HCT116 (cell line): ENCODE measurements around the gene FOXP1. TPM values are rescaled to one million over a fixed set of nuclear protein-coding genes. Genes with fewer than 3 reads are reported as not detected.

ENCODE experiments used
- ATAC-seq: fragments of 200-7000 bp; cut with Tn5 transposase; 2 replicates; pipeline ENCODE4 v1.9.1; 2020; ENCODE audit warnings: mild to moderate bottlenecking, moderate library complexity
- BruUV-seq: library from RNA; stranded (reverse); fragments of 400-500 nt; replicated peaks from 2 replicates; lab custom pipeline; 2021; lab: Mats Ljungman, UMichigan
- CTCF ChIA-PET: fragments of 300-600 bp; sonication (Branson Sonifier 250); formaldehyde crosslinking; loops from one replicate; lab custom pipeline; 2021; ENCODE audit warnings: antibody characterized with exemption; lab: Charles Lee
- POLR2A ChIA-PET: fragments of 300-600, 350-600 bp; sonication (Branson Sonifier 250); formaldehyde crosslinking; loops from one replicate; lab custom pipeline; 2021; ENCODE audit warnings: antibody characterized with exemption; lab: Charles Lee
- RAD21 ChIA-PET, 2 experiments: fragments of 300-600 bp; sonication (Branson Sonifier 250); formaldehyde crosslinking; loops; one replicate each; lab custom pipeline; 2023; ENCODE audit warnings: low total read pairs in 2 of 2; ENCODE audit not compliant: uncharacterized antibody in 2 of 2, unreplicated experiment in 2 of 2, low non-redundant PET in 1 of 2; lab: Charles Lee
- DNase-seq: peaks from one replicate; pipeline ENCODE4 v3.0.0-alpha.2; 2010; ENCODE audit warnings: low read depth, low spot score
- H2AFZ ChIP-seq: fragments of 200-600 bp; shearing (Covaris generic), sonication (generic); 2 replicates; pipeline ENCODE4 v1.6.1; 2017; ENCODE audit warnings: low read depth, mixed run types, mixed read lengths, antibody characterized with exemption, low read length; ENCODE audit not compliant: poor library complexity, severe bottlenecking
- H3K27ac ChIP-seq: 2 replicates; pipeline ENCODE4 v1.5.1; 2012; ENCODE audit warnings: low read depth, low read length
- H3K27me3 ChIP-seq: fragments of 200-600 bp; sonication (generic); 2 replicates; pipeline ENCODE4 v1.6.1; 2016; ENCODE audit warnings: mixed run types, low read length, mixed read lengths; ENCODE audit not compliant: insufficient read depth
- H3K36me3 ChIP-seq, 2 experiments: fragments of 200-500 bp in 1 of 2; fragments of 200-600 bp in 1 of 2; sonication (Bioruptor generic) in 1 of 2; sonication (generic) in 1 of 2; 2 replicates each; pipeline versions ENCODE4 v1.5.1 to v1.6.1; 2014 to 2016; ENCODE audit warnings: low read length in 2 of 2, inconsistent platforms in 1 of 2, mixed read lengths in 1 of 2, mixed run types in 1 of 2; ENCODE audit not compliant: insufficient read depth in 2 of 2, control insufficient read depth in 1 of 2
- H3K4me1 ChIP-seq, 2 experiments: fragments of 200-600 bp in 1 of 2; sonication (generic) in 1 of 2; 2 replicates each; pipeline versions ENCODE4 v1.5.1 to v1.6.1; 2012 to 2017; ENCODE audit warnings: low read length in 2 of 2, inconsistent platforms in 1 of 2, mild to moderate bottlenecking in 1 of 2, mixed read lengths in 1 of 2, mixed run types in 1 of 2, moderate library complexity in 1 of 2; ENCODE audit not compliant: insufficient read depth in 2 of 2, control insufficient read depth in 1 of 2
- H3K4me2 ChIP-seq: fragments of 200-600 bp; sonication (generic); 2 replicates; pipeline ENCODE4 v1.6.1; 2017; ENCODE audit warnings: mixed run types, low read length, mixed read lengths
- H3K4me3 ChIP-seq, 2 experiments: fragments of 200-600 bp in 1 of 2; sonication (generic) in 1 of 2; replicated peaks in 1 of 2; 2 replicates each; pipeline ENCODE4 v1.5.1; 2011 to 2016; ENCODE audit warnings: low read length in 2 of 2, control low read depth in 1 of 2, low read depth in 1 of 2, mild to moderate bottlenecking in 1 of 2, mixed read lengths in 1 of 2, mixed run types in 1 of 2
- H3K79me2 ChIP-seq: fragments of 200-600 bp; sonication (generic); 2 replicates; pipeline ENCODE4 v1.6.1; 2017; ENCODE audit warnings: mild to moderate bottlenecking, mixed run types, low read length, moderate library complexity, mixed read lengths; ENCODE audit not compliant: insufficient read depth
- H3K9ac ChIP-seq: fragments of 200-600 bp; sonication (generic); 2 replicates; pipeline ENCODE4 v1.6.1; 2016; ENCODE audit warnings: low read length, mixed read lengths
- H3K9me2 ChIP-seq: fragments of 200-600 bp; sonication (generic), shearing (Covaris generic); 2 replicates; pipeline ENCODE4 v1.6.1; 2017; ENCODE audit warnings: mixed run types, mild to moderate bottlenecking, moderate library complexity; ENCODE audit not compliant: insufficient read depth
- H3K9me3 ChIP-seq, 2 experiments: fragments of 200-500 bp in 1 of 2; fragments of 200-600 bp in 1 of 2; sonication (Bioruptor generic) in 1 of 2; sonication (generic) in 1 of 2; 2 replicates each; pipeline ENCODE4 v1.6.1; 2014 to 2017; ENCODE audit warnings: low read length in 2 of 2, mixed read lengths in 2 of 2, inconsistent platforms in 1 of 2, low read depth in 1 of 2, mild to moderate bottlenecking in 1 of 2, mixed run types in 1 of 2, moderate library complexity in 1 of 2; ENCODE audit not compliant: control insufficient read depth in 1 of 2, insufficient read depth in 1 of 2
- H4K20me1 ChIP-seq: fragments of 200-600 bp; sonication (generic), shearing (Covaris generic); 2 replicates; pipeline ENCODE4 v1.6.1; 2017; ENCODE audit warnings: mixed run types, mild to moderate bottlenecking, moderate library complexity; ENCODE audit not compliant: insufficient read depth
- CBX3 ChIP-seq: IDR thresholded peaks from 2 replicates; pipeline ENCODE4 v1.6.1; 2012; ENCODE audit warnings: low read depth
- CEBPB ChIP-seq: IDR thresholded peaks from 2 replicates; pipeline ENCODE4 v1.6.1; 2012; ENCODE audit warnings: low read depth
- EGR1 ChIP-seq: IDR thresholded peaks from 2 replicates; pipeline ENCODE4 v1.6.1; 2012; ENCODE audit warnings: low read depth
- EZH2 ChIP-seq: fragments of 200-600 bp; sonication (generic); IDR thresholded peaks from 2 replicates; pipeline ENCODE4 v1.6.1; 2017; ENCODE audit warnings: antibody characterized with exemption, mixed run types
- EZH2phosphoT487 ChIP-seq: fragments of 200-600 bp; IDR thresholded peaks from 2 replicates; pipeline ENCODE4 v1.6.1; 2018; ENCODE audit warnings: antibody characterized with exemption, borderline replicate concordance
- FOSL1 ChIP-seq: IDR thresholded peaks from 2 replicates; pipeline ENCODE4 v1.6.1; 2012; ENCODE audit warnings: low read depth
- JUND ChIP-seq: IDR thresholded peaks from 2 replicates; pipeline ENCODE4 v1.6.1; 2012
- SIN3A ChIP-seq: IDR thresholded peaks from 2 replicates; pipeline ENCODE4 v1.6.1; 2012; ENCODE audit warnings: low read depth
- SP1 ChIP-seq: IDR thresholded peaks from 2 replicates; pipeline ENCODE4 v1.6.1; 2012; ENCODE audit warnings: low read depth
- SRF ChIP-seq: IDR thresholded peaks from 2 replicates; pipeline ENCODE4 v1.6.1; 2012; ENCODE audit warnings: low read depth
- intact Hi-C: fragments of 100-400 bp; cut with micrococcal nuclease; formaldehyde crosslinking; loops from 2 replicates; pipeline ENCODE4 v1.10.0; 2022
- total RNA-seq: library from RNA; stranded (reverse); gene quantifications from one replicate; pipeline ENCODE4 v1.2.1, GENCODE V29; 2021; ENCODE audit not compliant: unreplicated experiment
- TF ChIP-seq, protein P1 (sequence below): IDR thresholded peaks from 2 replicates; pipeline ENCODE4 v1.6.1; 2012
- TF ChIP-seq, protein P2 (sequence below): IDR thresholded peaks from 2 replicates; pipeline ENCODE4 v1.6.1; 2011; ENCODE audit warnings: mild to moderate bottlenecking, low read length, moderate library complexity; ENCODE audit not compliant: insufficient replicate concordance; ENCODE audit errors: extremely low read depth

The FOXP1 gene
- total RNA-seq, 1 experiment from 2014 or later: 11.4 TPM

DNA sequence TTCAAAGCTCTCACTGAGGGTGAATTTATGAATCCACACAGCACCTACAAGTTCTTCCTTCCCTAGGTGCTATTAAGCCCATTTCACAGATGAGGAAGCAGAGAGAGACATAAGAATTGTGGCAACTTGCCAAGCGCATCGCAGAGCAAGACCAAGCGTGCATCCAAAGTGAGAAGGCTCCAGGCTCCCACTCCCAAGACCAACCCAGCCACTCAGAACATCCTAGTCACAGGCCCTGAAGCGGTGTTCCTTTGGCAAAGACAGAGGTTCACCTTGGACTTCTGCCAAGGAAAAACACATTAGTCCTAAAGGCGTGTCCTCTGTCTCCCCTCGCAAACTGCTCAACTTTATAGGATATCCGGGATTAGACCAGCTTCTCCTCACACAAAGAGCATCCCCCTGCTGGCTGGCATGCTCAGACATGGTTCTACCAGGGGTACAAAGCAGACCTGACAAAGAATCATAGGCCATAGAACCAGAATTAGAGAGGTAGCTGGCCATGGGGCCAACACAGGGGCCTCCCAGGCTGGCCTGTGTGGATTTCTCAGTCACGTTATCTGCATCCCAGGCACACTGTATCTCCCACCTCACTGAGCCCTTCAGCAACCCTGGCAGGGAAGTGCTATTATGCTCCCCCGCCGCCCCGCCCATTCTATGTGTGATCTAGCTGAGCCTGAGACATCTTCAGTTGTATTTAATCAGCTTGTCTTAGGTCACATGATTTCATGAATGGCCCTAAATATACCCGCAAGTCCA is 160.2 kb downstream of the FOXP1 start:
- Histone ChIP-seq H3K4me3 (no peak overlapping the region), H2AFZ (no peak overlapping the region), H3K27me3 (no peaks in the 10 kb centered on the region), H3K9me3 (no peaks in the 10 kb centered on the region), H4K20me1 (no peaks in the 10 kb centered on the region), H3K4me1 (no peaks in the 10 kb centered on the region), H3K36me3 (no peaks in the 10 kb centered on the region), H3K27ac (no peak overlapping the region), H3K79me2 (no peaks in the 10 kb centered on the region), H3K4me2 (no peak overlapping the region), H3K9me2 (no peaks in the 10 kb centered on the region), H3K9ac (no peak overlapping the region)
- intact Hi-C loops: no loop called here
- ChIA-PET POLR2A (no interaction called here), RAD21 (no interaction called here), CTCF (no interaction called here)
- DNase-seq: no peak
- no TSS peak for BruUV-seq
- TF ChIP-seq EZH2 (no peak), SRF (no peak), SP1 (no peak), SIN3A (no peak), EGR1 (no peak), FOSL1 (no peak), CBX3 (no peak), CEBPB (no peak), EZH2phosphoT487 (no peak), JUND (no peak)
- TF ChIP-seq, protein P1, sequence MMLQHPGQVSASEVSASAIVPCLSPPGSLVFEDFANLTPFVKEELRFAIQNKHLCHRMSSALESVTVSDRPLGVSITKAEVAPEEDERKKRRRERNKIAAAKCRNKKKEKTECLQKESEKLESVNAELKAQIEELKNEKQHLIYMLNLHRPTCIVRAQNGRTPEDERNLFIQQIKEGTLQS: no peak
- TF ChIP-seq, protein P2, sequence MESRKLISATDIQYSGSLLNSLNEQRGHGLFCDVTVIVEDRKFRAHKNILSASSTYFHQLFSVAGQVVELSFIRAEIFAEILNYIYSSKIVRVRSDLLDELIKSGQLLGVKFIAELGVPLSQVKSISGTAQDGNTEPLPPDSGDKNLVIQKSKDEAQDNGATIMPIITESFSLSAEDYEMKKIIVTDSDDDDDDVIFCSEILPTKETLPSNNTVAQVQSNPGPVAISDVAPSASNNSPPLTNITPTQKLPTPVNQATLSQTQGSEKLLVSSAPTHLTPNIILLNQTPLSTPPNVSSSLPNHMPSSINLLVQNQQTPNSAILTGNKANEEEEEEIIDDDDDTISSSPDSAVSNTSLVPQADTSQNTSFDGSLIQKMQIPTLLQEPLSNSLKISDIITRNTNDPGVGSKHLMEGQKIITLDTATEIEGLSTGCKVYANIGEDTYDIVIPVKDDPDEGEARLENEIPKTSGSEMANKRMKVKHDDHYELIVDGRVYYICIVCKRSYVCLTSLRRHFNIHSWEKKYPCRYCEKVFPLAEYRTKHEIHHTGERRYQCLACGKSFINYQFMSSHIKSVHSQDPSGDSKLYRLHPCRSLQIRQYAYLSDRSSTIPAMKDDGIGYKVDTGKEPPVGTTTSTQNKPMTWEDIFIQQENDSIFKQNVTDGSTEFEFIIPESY: no peak
- ATAC-seq: no peak; the same call in 1 of the 2 replicates
